Kidney epithelial cell (primary cell): ENCODE data around the gene NCR3LG1. TPM values are rescaled to one million over a fixed set of nuclear protein-coding genes. Genes with fewer than 3 reads are reported as not detected.

ENCODE experiments used
- DNase-seq: peaks from one replicate; pipeline ENCODE4 v3.0.0-alpha.2; 2010; ENCODE audit warnings: low read depth
- H3K27me3 ChIP-seq: 2 replicates; pipeline ENCODE4 v1.6.0; 2011; ENCODE audit warnings: low read length; ENCODE audit not compliant: control insufficient read depth, insufficient read depth
- H3K36me3 ChIP-seq: 2 replicates; pipeline ENCODE4 v1.5.1; 2011; ENCODE audit warnings: low read length; ENCODE audit not compliant: control insufficient read depth, insufficient read depth
- H3K4me3 ChIP-seq: 2 replicates; pipeline ENCODE4 v1.5.1; 2011; ENCODE audit warnings: low read depth, mild to moderate bottlenecking, control low read depth, low read length
- total RNA-seq: library from RNA; depleted of rRNA; stranded (reverse); fragments of >200 nt; gene quantifications from 2 replicates; pipeline ENCODE4 v1.2.3, GENCODE V29; 2015
- TF ChIP-seq, protein P1 (sequence below): IDR thresholded peaks from 2 replicates; pipeline ENCODE4 v1.5.1; 2011; ENCODE audit warnings: mild to moderate bottlenecking, moderate library complexity, low read length, control low read depth, inconsistent platforms; ENCODE audit not compliant: insufficient read depth, poor library complexity, severe bottlenecking

NCR3LG1 gene
- total RNA-seq, 1 donor from 2014 or later: 10.1 TPM

DNA sequence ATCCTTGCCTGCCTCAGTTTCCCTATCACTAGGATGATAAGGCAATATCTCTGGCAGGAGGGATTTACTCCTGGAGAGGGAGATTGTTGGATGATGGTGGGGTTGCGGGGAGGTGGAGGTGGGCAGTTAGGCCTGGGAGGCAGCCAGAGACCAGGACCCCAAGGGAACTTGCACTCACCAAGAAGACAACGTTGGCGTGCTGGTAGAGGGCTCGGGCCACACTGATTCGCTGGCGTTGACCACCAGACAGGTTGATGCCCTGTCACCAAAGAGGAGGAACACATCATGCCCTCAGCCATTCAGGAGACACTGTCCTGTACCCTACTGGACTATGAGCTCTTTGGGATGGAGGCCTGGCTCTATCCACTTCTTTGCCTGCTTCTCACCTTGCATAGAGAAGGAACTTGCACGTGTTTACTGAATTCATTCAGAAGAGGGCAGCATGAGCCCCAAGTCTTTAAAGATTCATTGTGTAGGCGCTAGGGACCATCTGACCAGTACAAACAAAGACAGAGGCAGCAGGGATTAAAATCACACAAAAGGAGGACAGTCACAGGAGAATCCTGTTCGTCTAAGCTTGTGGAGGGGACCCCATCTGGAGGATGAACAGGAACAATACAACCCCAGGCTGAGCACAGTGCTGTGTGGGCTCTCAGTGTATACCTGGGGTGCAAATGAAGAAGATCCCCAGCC, 61.0 kb downstream of the NCR3LG1 start:
- Histone ChIP-seq H3K4me3 (no peak overlapping the region), H3K27me3 (peaks cover 25% of the 10 kb centered on the region), H3K36me3 (no peaks in the 10 kb centered on the region)
- TF ChIP-seq, protein P1, sequence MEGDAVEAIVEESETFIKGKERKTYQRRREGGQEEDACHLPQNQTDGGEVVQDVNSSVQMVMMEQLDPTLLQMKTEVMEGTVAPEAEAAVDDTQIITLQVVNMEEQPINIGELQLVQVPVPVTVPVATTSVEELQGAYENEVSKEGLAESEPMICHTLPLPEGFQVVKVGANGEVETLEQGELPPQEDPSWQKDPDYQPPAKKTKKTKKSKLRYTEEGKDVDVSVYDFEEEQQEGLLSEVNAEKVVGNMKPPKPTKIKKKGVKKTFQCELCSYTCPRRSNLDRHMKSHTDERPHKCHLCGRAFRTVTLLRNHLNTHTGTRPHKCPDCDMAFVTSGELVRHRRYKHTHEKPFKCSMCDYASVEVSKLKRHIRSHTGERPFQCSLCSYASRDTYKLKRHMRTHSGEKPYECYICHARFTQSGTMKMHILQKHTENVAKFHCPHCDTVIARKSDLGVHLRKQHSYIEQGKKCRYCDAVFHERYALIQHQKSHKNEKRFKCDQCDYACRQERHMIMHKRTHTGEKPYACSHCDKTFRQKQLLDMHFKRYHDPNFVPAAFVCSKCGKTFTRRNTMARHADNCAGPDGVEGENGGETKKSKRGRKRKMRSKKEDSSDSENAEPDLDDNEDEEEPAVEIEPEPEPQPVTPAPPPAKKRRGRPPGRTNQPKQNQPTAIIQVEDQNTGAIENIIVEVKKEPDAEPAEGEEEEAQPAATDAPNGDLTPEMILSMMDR: no peak
- no peak for DNase-seq

DNA sequence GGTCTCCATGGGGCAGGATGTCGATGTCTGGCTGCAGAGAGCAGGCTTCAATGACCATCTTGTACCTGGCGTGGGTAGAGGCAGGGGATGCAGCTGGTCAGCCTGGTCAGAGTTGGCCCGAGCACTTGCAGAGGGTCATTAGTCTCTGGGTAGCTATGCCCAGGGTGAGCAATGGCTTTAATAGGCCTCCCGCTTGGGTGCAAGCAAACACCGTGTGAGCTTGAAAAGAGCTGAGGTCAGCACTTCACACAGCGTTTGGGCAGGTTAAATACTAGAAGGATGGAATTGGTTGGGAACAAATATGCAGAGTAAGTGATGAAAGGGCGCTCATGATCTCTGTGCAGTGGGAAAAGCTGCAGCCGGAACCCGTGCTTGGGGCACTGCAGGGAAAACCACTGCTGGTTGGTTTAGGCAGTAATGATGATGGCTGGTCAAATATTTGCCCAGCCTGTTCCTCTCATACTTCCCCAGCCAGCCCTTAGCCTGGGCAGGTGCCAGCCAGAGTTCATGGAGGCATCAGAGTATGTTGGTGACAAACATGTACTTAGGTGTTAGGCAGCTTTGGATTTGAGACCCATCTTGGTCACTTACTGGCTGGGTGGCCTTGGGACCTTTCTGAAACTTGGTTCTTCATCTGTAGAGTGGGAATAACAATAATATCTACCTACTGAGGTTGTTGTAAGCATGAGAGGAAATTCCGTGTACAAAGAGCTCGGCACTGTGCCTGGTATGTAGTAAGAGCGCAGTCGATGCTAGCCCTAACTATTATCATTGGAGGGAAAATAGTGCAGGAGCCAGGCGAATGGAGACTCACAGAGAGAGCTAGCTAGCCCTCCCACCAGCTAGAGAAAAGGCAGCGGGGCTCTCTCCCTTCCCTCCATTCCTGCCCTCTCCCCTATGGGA, 62.1 kb downstream of the NCR3LG1 start:
- Histone ChIP-seq H3K36me3 (no peaks in the 10 kb centered on the region), H3K27me3 (peaks cover 23% of the 10 kb centered on the region), H3K4me3 (no peak overlapping the region)
- TF ChIP-seq, protein P1: no peak
- no peak for DNase-seq

DNA sequence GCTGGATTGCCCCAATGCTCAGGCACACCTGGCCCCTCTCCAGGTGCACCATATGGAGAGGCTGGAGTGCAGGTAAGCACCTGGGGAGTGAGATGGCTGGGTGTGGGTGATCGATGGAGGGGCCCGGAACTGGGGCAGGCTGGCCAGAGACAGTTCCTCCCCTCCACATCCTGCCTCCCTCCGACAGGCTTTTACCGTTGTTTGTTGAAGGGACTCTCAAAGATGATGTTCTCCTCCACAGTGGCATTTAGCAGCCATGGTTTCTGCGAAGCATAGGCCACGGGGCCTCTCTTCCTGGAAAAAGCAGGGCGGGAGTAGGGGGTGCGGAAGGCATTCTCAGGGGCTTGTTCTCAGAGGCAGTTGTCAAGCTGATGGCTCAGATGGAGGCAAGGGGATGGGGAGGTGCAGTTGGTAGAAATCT, 62.7 kb downstream of the NCR3LG1 start:
- DNase-seq: no peak
- Histone ChIP-seq H3K4me3 (no peak overlapping the region), H3K36me3 (no peaks in the 10 kb centered on the region), H3K27me3 (peaks cover 26% of the 10 kb centered on the region)
- TF ChIP-seq, protein P1: no peak

DNA sequence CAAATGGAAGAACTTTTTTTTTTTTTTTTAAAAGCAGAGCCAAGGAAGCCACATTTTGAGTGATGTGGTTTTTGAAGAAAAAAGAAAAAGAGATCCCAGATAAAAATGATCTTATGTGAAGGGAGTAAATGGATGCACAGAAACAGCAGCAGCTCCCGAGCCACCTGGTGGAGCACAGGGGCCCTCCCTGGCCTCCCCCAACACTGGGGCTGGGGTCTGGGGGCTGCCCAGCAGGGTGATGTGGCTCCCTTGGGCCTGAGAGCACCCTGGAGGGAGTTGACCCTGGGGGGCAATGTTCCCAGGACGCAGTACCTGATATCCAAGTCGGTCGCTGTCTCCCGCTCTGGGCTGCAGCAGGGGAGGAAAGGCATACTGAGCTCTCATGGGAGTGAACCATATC, 63.4 kb downstream of the NCR3LG1 start:
- TF ChIP-seq, protein P1: no peak
- Histone ChIP-seq H3K4me3 (no peak overlapping the region), H3K36me3 (no peaks in the 10 kb centered on the region), H3K27me3 (peaks cover 31% of the 10 kb centered on the region)
- DNase-seq: no peak

DNA sequence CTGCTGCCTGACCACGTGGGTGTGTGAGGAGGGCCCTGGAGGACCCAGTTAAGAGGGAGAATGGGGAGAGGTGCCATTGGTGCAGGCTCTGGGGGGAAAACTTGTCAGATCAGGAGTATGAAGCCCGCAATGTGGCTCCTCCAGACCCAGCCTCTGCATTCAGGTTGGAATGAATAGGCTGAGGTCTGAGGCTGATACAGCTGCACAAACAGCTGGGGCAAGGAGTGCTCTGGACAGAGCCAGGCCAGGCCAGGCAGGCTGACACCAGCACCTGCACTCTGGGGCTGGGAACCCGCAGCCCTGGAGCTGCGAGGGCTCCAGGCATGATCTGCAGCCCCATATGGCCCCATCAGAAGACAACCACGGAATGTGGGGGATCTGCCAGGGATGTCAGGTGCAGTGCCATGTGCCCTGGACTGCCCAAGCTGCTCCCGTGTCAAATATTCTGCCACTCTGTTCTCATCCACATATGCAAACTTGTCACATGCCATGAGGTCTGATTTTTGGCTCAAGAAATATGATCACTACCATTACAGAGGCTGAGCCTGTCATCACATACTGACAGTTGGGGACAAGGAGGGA, 64.0 kb downstream of the NCR3LG1 start:
- peaks cover 36% of the 10 kb centered on the region for H3K27me3 ChIP-seq
- H3K4me3 ChIP-seq: no peak overlapping the region
- no peak for DNase-seq
- TF ChIP-seq, protein P1: no peak
- no peaks in the 10 kb centered on the region for H3K36me3 ChIP-seq
